HG03460 (cell line): ENCODE data around the gene CLIC4.
A peak's percentile ranks its signal among the peaks of the same experiment; 100 is the strongest.
"Not testable (repeated sequence)": the region's sequence is repeated elsewhere in the genome, so short reads cannot be mapped to it uniquely, and the experiment has no call there.

Source experiments
- ATAC-seq: cut with Tn5 transposase; IDR thresholded peaks from one replicate; pipeline ENCODE4 v1.9.1; 2021; ENCODE audit not compliant: unreplicated experiment

Gene CLIC4

DNA sequence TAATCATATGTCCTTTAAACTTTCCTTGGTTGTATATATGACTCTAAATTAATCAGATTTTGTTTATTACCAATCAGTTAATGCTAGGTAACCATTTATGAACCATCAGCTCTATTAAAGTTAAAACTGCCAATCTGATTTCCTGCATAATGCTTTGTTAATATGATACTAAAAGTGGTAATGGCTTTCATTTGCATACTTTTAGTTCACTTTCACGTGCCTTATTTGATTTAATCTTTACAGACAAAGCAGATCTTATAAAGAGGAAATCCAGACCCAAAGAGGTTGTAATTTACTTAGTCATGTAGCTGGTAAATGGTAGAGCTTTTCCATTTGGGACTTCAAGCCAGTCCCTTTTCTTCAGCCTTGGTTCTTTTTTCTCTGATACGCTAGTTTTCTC is 61.3 kb downstream of the CLIC4 start:
- no peak for ATAC-seq

DNA sequence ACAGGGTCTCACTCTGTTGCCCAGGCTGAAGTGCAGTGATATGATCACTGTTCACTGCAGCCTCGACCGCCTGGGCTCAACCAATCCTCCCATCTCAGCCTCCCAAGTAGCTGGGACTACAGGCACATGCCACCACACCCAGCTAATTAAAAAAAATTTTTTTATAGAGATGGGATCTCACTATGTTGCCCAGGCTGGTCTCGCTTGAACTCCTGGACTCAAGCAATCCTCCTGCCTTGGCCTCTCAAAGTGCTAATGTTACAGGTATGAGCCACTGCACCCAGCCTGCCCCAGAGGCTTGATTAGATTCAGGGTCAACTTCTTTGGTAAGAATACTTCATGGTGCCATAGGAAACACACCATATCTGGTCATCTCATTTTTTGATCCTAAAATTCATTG is 66.2 kb downstream of the CLIC4 start:
- not testable (repeated sequence) for ATAC-seq

DNA sequence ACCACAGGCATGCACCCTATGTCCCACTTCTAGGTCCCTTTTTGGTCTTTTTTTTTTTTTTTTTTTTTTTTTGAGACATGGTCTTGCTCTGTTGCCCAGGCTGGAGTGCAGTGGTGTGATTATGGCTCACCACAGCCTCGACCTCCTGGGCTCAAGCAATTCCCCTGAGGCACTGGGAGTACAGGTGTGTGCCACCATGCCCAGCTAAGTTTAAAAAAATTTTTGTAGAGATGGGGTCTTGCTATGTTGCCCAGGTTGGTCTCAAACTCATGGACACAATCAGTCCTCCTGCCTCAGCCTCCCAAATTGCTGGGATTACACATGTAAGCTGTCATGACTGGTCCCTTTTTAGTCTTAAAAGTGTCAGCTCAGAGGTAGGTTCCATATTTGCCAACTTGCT is 75.0 kb downstream of the CLIC4 start:
- ATAC-seq = not testable (repeated sequence)

DNA sequence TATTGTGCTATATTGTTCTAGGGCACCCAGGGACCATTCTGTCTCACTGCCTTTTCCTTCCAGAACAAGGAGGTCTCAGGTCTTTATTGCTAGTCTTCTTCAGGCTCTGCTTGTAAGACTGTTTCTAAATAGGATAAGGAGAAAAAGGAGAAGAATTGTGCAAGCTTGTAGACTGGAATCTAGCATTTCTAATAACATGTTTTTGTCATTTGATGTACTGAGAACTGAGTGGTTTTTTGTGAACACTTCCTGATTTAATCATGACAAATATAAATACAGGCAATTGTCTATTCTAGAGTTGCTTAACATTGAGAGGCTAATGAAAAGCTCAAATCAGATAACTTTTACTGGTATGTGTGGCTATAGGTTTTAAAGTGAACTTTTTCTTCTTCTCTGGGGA is 77.6 kb downstream of the CLIC4 start:
- no peak for ATAC-seq

DNA sequence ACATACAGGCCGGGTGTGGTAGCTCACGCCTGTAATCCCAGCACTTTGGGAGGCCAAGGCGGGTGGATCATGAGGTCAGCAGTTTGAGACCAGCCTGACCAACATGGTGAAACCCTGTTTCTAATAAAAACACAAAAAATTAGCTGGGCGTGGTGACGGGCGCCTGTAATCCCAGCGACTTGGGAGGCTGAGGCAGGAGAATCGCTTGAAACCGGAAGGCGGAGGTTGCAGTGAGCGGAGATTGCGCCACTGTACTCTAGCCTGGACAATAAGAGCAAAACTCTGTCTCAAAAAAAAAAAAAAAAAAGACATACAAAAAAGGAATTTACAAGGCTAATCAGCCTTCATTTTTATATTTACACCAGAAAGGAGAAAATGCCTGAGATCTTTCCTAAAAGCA is 78.2 kb downstream of the CLIC4 start:
- ATAC-seq = not testable (repeated sequence)

DNA sequence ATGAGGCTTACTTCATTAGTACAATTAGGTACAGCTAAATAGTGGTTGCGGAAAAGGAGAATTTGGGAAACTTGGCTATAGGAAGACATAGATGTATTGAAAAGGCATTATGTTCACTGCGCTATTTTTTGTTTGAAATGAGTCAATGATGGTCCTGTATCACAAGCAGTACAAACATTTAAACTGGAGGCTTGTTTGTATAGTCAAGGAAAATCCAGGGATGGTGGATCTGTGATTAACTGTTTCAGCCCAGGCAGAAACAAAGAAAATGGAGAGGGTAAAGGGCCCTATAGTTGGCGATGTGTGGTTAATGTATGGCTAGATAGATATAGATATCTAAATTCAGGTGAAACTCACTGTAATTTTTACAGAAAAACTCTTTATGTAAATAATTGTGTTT is 79.9 kb downstream of the CLIC4 start:
- ATAC-seq = no peak

DNA sequence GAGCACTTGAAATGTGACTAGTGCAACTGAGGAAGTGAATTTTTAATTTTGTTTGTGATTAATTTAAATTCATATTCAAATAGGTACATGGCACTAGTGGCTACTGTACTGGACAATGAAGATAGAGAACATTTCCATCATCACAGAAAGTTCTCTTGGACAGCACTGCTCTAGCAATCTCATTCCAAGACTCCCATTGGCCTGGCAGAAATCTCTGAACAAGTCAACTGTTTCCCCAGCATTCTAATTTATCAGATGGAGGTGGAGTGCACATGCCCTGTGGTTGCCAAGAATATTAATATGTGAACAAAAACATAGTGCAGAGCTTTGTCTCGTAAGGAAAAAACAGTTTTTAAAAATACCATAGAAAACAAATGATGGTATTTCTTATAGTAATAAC is 81.3 kb downstream of the CLIC4 start:
- no peak for ATAC-seq

DNA sequence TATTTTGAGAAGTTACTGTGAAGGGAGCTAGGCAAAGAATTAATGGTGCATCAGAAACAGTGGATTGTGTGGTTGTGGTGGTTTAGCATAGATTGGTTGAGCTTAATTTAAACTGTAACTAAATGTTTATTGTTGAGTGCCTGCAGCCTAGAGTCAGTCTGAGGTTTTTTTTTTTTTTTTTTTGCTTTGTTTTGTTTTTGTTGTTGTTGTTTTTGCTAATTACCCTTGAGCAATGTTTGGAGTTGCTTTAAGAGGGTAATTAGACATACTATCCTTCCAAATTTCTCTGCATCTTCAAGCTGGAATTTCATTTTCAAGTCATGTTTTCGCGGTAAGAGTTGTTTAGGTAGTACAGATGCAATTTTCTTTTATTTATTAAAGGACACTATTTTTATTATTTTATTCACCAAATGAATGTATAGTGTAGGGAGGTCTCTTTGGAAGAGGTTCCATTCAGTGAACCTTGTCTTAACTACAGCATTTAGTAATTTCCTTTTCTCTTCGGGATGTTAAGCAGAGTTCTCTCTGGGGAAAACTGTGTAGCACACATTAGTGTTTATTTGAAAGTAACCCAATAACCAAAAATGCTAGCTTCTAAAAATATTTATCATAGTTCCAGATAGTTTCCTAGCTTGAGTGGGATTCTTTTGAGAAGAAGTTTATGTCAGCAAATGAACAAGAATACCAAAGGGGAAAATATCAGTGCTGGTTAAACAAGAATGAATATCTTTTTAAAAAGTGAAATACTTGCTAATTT is 82.3 kb downstream of the CLIC4 start:
- ATAC-seq = no peak

DNA sequence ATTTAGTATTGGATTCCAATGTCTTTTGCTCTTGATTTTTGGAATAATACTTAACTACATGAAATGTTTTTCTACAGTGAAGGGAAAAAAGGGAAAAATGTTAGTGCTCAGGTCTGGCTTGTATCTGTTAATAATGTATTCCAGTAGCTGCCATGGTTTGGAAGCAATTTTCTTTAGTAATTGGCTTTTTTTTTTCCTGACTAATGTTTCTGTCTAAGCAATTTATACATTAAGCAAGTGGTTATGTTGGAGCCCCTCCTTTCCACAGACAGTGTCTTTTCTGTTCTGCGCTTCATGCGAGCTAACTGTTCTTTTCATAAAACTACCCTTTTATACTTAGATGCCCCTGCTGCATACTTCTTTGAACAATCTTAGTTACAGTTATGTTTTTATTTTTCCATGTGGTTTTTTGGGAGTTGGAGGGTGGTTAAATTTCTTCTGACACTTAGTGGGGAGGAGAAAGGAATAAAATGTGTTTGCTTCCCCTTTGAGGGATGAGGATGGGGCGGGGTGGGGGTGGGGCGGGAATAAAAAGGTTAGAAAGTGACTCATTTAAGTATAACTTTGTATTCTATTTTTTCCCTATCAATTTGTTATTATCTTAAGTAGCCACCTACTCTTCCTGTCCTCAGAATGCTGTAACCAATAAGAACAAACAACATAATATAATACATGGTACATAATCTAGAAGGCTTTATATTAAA is 83.1 kb downstream of the CLIC4 start:
- ATAC-seq = no peak

DNA sequence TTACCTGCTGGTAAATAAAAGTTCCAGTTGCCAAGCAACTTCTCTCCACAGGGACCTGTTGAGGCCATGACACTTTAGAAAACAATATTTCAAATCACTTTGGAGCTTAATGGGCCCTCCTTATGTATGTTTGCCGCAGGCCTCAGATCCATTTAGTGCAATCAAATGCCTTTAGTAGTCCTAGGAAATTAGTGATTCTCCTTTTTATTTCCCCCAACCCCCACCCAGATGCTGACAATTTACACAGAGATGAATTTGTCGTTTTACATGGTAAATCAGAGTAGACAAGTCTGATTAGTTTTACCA is 83.6 kb downstream of the CLIC4 start:
- ATAC-seq = no peak

DNA sequence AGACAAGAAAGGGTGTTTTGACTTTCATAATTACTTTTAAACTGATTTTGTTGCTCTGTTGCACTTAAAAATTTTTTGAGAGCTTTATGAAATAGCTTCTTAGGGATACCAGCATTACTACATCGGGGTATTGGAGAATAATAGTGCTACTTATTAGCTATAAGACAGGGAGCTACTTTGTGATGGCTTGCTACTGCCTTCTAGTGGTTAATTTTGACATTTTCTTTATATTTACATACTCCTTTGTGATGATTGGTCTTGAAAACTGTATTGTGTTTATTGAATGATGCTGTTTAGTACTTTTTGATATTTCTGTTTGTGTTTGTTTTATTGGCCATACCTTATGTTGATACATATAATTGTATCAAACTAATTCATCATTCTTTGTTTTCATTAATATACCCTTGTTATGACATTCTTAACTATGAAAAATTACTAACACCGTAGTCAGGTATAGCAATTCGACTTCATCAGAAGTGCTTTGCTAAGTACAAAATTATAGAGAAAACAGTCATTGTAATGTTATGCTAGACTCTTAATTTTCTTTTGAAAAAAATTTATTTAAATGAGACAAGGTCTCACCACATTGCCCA is 85.5 kb downstream of the CLIC4 start:
- ATAC-seq = no peak

DNA sequence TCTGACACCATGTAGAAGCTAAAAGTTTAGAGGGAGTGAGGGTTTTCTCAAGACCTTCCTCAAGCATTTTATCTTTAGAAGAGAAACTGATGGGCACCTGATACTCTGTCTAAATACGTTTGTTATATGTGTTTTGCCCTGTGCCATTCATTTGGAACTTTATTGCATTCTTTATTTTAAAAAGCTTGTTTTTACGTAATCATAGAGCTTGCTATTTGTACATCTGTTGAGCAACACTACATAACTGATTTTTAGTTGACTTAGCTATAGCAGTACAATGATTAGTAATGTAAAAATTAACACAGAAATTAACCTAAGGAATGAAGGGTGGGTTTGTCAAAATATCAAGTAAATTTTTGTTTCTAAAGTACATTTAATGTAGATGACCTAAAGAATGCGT is 96.3 kb downstream of the CLIC4 start:
- no peak for ATAC-seq

DNA sequence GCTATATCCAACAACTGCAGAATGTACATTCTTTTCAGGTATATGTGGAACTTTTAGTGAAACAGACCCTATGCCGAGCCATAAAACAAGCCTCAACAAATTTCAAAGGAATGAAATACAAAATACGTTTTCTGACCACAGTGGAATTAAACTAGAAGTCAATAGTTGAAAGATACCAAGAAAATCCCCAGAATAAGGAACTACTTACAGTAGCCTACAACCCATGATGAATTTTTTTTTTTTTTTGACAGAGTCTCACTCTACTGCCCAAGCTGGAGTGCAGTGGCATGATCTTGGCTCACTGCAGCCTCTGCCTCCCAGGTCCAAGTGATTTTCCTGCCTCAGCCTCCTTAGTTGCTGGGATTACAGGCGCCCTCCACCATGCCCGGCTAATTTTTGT is 101.4 kb downstream of the CLIC4 start:
- no peak for ATAC-seq

DNA sequence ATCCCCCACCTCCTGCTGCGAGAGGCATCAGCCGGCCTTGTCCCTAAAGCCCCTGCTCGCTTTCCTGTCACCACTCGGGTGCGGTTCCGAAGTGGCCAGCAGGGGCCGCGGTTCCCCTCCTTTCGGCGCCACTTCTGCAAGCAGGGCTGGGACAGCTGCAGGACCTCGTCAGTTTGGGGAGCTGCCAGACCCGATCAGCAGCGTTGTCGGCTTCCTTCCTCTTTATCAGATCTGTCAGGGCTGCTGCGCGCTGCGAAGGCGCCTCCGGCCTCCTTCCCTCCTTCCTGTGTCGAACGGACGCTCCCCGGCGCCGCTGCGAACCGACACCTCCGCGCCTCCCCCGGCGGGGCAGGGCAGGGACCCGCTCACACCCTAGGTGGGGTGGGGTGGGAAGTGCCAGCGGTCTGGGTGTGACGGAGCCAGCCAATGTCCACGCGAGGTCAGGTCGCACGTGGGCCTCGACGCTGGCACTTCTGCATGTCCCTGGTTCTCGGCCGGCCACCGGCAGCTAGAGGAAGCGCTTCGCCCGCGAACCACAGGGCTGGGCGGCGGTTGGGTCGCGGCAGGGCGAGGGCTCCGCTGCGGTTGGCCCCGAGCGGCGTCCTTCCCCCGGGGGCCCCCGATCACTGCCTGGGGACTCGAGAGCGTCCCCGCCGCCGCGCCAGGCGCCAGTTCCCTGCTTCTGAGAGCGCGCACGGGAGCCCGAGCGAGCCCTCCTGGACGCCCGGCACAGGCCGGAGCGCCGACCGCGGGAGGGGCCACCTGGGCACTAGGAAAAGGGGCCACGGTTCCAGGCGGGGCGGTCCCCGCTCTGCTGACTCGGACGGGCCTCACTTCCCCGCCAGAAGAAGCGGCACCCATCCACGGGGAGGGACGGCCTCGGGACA is 103.0 kb downstream of the CLIC4 start:
- ATAC-seq = peak; percentile 93

DNA sequence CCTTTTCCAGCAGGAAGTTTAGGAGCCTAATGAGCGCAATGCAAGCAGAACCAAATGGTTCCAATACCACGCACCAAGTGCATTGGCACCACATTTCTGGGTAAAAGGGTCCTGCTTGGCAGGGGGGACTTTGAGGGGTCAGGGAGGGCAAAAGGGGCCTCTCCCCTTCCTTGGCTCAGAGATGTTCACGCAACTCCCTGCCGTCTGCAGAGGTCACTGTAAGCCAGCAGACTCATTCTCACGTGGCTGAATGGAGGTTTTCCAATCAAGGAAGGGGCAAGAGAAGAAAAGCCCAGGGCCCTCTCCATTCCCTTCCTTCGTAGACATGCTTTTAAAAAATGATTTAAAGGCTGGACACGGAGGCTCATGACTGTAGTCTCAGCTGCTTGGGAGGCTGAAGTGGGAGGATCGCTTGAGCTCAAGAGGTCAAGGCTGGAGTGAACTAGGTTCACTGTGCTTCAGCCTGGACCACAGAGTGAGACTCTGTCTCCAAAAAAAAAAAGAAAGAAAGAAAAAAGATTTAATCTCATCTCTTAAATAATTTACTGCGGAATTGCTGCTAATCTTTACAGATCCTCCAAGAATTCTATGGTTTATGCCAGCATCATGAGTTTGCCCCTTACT is 104.5 kb downstream of the CLIC4 start:
- ATAC-seq = no peak

DNA sequence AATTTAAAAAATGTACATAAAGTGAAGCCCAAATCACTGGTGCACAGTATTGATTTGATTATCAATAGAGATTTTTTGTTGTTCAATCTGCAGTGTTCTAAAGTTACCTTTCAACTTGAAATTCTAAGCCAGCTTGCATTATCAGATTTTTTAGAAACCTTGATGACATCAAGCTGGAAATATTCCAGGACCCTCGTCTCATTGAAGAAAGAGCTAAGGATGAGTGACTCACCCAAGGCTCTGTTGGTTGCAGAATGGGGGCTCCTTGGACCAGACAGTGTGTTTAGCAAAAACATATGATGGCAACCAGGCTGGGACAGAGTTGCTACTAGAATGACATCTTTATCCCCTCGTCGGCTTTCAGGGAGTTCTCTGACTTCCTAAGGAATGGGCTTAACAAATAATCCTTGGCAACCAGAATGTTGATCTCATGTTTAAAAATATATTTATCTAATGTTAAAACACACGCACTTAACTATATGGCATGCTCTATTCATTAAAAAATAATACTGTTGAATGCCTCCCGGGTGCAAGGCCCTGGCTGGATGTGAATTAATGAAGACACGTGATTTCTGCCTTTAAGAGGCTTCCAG is 105.2 kb downstream of the CLIC4 start:
- no peak for ATAC-seq

DNA sequence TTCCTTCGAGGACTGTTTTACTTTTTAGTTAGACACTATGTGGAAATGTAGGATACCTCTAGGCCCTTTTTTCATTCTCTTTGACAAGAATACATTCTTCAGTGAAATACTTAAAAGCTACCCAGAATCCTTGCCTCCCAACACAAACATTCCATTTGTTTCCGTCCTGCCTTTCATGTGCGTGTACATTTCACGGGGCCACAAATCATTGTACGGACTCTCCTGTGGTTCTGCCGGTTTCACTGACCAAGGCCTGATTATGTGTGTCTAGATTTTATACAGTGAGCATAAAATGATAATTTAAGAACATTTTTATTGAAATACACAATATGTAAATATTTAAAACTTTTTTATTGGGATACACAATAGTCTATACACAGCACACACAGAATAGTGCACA is 108.4 kb downstream of the CLIC4 start:
- ATAC-seq = no peak

DNA sequence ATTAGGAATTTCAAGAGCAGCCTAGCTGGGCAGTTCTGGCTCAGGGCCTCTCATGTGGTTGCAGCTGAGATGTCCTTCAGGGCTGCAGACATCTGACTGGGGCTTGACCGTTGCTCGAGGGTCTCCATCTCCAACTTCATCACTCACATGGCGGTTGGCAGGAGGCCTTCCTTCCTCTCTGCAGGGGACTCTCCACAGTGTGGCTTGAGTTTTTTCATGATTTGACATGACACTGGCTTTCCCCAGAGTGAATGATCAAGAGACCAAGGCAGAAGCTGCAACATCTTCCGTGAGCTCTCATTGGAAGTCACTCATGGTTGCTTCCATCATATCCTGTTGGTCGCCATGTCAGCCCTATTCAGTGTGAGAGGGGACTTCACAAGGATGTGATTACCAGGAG is 110.2 kb downstream of the CLIC4 start:
- no peak for ATAC-seq

DNA sequence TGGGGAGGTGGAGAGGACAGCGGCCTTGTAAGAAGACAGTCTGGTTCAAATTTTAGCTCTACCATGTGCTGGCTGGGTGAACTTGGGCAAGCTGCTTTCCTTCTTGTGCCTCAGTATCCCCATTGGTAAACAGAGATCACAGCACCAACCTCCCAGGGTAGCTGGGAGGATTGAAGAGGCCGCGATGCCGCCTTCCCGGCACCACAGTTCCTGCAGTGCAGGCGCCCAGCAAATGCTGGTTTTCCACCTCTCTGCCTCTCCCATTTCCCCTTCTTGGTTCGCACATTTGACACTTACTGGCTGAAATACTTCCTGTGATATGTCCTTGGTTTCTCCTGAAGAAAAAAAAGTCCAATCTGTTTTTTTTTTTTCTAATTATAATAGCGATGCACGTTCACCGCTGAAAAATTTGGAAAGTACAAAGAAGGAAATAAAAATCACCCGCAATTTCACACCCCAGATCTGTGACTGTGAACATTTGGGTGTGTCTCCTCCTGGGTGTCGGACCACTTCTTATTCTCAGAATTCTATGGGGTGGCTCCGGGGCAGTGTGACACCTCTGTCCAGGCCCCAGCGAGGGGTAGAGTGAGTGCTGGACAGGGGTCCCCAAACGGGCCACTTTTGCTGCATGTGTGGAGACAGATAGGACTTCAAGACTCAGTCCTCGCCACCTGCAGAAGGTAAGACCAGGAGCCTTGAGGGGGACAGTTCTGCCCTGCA is 111.7 kb downstream of the CLIC4 start:
- ATAC-seq = no peak

DNA sequence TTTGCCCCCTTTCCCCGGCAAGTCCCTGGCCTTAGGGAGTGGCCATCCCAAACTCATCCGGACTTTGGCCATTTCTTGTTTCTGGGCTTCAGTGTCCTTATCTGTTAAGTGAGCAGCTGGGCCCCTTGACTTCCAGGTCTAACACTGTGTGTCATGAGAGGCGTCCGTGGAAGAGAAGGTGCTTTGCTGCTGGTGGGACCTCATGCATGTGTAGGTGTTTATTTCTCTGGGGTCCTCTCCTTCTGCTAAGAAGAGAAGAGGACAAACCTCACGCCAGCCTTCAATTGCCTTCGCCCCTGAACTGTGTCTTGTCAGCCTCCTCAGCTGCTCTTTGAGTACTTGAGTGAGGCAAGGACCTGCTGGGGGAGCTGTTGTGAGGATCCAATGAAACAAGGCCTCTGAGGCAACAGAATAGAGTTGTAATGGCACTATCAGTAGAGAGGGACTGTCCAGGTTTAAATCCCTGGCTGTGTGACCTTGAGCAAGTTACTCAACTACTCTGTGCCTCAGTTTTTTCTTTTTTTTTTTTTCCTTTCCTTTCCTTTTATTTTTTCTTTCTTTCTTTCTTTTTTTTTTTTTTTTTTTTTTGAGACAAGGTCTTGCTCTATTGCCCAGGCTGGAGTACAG is 112.4 kb downstream of the CLIC4 start:
- no peak for ATAC-seq
